HG03025 (cell line): ENCODE results near the gene FXYD4.
"Not testable (repeated sequence)": the region's sequence is repeated elsewhere in the genome, so short reads cannot be mapped to it uniquely, and the experiment has no call there.

ENCODE experiments used
- ATAC-seq: cut with Tn5 transposase; IDR thresholded peaks from one replicate; pipeline ENCODE4 v1.9.1; 2021; ENCODE audit warnings: mild to moderate bottlenecking, moderate library complexity; ENCODE audit not compliant: unreplicated experiment, low FRiP score

The FXYD4 gene

GRCh38 chr10:43374194-43374593 is 2.8 kb downstream of the FXYD4 start:
- no peak for ATAC-seq

GRCh38 chr10:43375401-43376020 is 4.1 kb downstream of the FXYD4 start:
- no peak for ATAC-seq

GRCh38 chr10:43376046-43376635 is 4.7 kb downstream of the FXYD4 start:
- no peak for ATAC-seq

- no peak for ATAC-seq
These were observed 5.5 kb downstream of the FXYD4 start for GRCh38 chr10:43376828-43377423.

- no peak for ATAC-seq
These were observed 6.0 kb downstream of the FXYD4 start for GRCh38 chr10:43377424-43377883.

- ATAC-seq, result no peak
These were observed 9.3 kb downstream of the FXYD4 start for GRCh38 chr10:43380610-43381222.

- no peak for ATAC-seq
These were observed 12.0 kb downstream of the FXYD4 start for GRCh38 chr10:43383204-43383971.

- no peak for ATAC-seq
These were observed 13.1 kb downstream of the FXYD4 start for GRCh38 chr10:43384252-43385221.

- no peak for ATAC-seq
These were observed 14.1 kb downstream of the FXYD4 start for GRCh38 chr10:43385412-43386004.

- no peak for ATAC-seq
These were observed 15.1 kb downstream of the FXYD4 start for GRCh38 chr10:43386549-43386948.

GRCh38 chr10:43386981-43387677 is 15.7 kb downstream of the FXYD4 start:
- no peak for ATAC-seq

GRCh38 chr10:43387678-43388032 is 16.2 kb downstream of the FXYD4 start:
- no peak for ATAC-seq

- ATAC-seq, result no peak
These were observed 18.4 kb downstream of the FXYD4 start for GRCh38 chr10:43389867-43390266.

- no peak for ATAC-seq
These were observed 18.9 kb downstream of the FXYD4 start for GRCh38 chr10:43390333-43390732.

- no peak for ATAC-seq
These were observed 19.3 kb downstream of the FXYD4 start for GRCh38 chr10:43390759-43391158.

- ATAC-seq, result no peak
These were observed 20.1 kb downstream of the FXYD4 start for GRCh38 chr10:43391496-43391895.

- no peak for ATAC-seq
These were observed 21.3 kb downstream of the FXYD4 start for GRCh38 chr10:43392748-43393147.

- ATAC-seq, result not testable (repeated sequence)
These were observed 21.8 kb downstream of the FXYD4 start for GRCh38 chr10:43393186-43393585.
